Small intestine (tissue), 7 donors: ENCODE data around the gene COLEC11. TPM values are rescaled to one million over a fixed set of nuclear protein-coding genes. Genes with fewer than 3 reads are reported as not detected.

ENCODE experiments used
- DNase-seq, 2 donors: peaks; one replicate each; pipeline versions ENCODE4 v3.0.0 to v3.0.0-alpha.2; 2013
- FAIRE-seq: peaks from 2 replicates; lab custom pipeline; 2012; peaks lifted over from hg19 to GRCh38; lab: Jason Lieb, UNC
- H3K27ac ChIP-seq, 3 donors: one replicate each; pipeline ENCODE4 v1.5.1; 2013; ENCODE audit warnings: low read length in 2 of 3, mild to moderate bottlenecking in 2 of 3, control low read depth in 1 of 3, inconsistent platforms in 1 of 3, low read depth in 1 of 3, moderate library complexity in 1 of 3
- H3K27me3 ChIP-seq, 3 donors: one replicate each; pipeline ENCODE4 v1.6.1; 2013; ENCODE audit warnings: low read length in 3 of 3, inconsistent platforms in 1 of 3; ENCODE audit not compliant: control insufficient read depth in 3 of 3, insufficient read depth in 3 of 3
- H3K36me3 ChIP-seq, 3 donors: one replicate each; pipeline ENCODE4 v1.6.1; 2013; ENCODE audit warnings: low read length in 3 of 3, inconsistent platforms in 1 of 3, low read depth in 1 of 3, mild to moderate bottlenecking in 1 of 3, moderate library complexity in 1 of 3; ENCODE audit not compliant: control insufficient read depth in 3 of 3, insufficient read depth in 2 of 3
- H3K4me1 ChIP-seq, 3 donors: one replicate each; pipeline ENCODE4 v1.6.1; 2013; ENCODE audit warnings: low read length in 2 of 3, inconsistent platforms in 1 of 3, low read depth in 1 of 3, mild to moderate bottlenecking in 1 of 3, moderate library complexity in 1 of 3; ENCODE audit not compliant: control insufficient read depth in 3 of 3, insufficient read depth in 2 of 3
- H3K4me3 ChIP-seq, 3 donors: one replicate each; pipeline ENCODE4 v1.5.1; 2013; ENCODE audit warnings: low read length in 3 of 3, control low read depth in 1 of 3, inconsistent platforms in 1 of 3, low read depth in 1 of 3, mild to moderate bottlenecking in 1 of 3, moderate library complexity in 1 of 3
- H3K9me3 ChIP-seq, 2 donors: one replicate each; pipeline ENCODE4 v1.6.1; 2013; ENCODE audit warnings: low read depth in 1 of 2, low read length in 1 of 2; ENCODE audit not compliant: control insufficient read depth in 2 of 2, insufficient read depth in 1 of 2
- WGBS, 3 donors: extraction: QIAGEN DNeasy Blood & Tissue Kit; methylation state at CpG; one replicate each; pipeline ENCODE4 v1.1.7; 2013; 5-methylcytosine and 5-hydroxymethylcytosine counted together
- polyA plus RNA-seq, 4 donors: library from polyadenylated mRNA; stranded (reverse) in 3 of 4; unstranded in 1 of 4; fragments of 200-250 nt in 3 of 4; fragments of 120-200 nt in 1 of 4; gene quantifications; one replicate each; pipeline versions ENCODE4 v1.2.1 to v1.2.3, GENCODE V29; 2013
- donor health status: healthy with polysubstance abuse.
- donor health status: control.
- donor health status: control.
- donor health status: Bipolar disorder and iron deficiency.
- donor health status: healthy.

The COLEC11 gene
- polyA plus RNA-seq, 4 donors, result 1.0 to 4.1 (median 2.2) TPM; not detected in 1

DNA sequence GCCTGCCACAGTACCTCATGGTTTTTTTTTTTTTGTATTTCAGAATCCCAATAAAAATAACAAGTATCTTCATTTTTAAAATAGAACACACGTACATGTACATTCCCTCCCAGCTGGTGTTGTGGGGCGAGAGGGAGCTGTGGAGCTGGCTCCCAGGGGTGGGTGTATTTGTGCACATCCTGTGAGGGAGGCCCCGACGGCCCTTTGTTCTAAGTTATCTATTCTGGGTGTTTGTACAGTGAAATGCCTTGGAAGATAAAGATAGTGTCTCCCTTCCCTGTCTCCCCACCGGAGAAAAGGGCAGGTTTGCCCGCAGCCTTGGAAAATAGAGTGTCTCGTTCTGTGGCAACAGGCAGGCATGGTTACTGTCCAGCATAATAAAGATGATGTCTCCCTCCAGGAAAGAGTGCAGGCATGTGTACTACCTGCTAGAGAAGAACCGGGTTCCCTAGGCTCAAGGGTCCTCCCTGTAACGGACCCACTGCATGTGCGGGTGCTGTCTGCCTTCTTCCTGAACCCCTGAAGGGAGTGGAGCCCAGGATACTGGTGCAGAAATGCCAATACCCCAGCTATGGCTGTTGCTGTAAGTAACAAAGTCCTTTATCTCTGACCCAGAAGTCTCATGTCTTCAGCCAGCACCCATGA, 51.0 kb downstream of the COLEC11 start:
- Histone ChIP-seq H3K27ac (no peak overlapping the region), H3K4me3 (no peak overlapping the region), H3K36me3 (no peaks in the 10 kb centered on the region), H3K9me3 (peaks cover 0 to 6% of the 10 kb centered on the region in 2 donors), H3K4me1 (peaks cover 0 to 4% (median 0%) of the 10 kb centered on the region in 3 donors), H3K27me3 (peaks cover 0 to 2% (median 0%) of the 10 kb centered on the region in 3 donors)
- WGBS, 3 donors, result 77 to 82% (median 78%) methylated on average over 10 of the region's 10 CpGs
- DNase-seq, result no peak
- no peak for FAIRE-seq

DNA sequence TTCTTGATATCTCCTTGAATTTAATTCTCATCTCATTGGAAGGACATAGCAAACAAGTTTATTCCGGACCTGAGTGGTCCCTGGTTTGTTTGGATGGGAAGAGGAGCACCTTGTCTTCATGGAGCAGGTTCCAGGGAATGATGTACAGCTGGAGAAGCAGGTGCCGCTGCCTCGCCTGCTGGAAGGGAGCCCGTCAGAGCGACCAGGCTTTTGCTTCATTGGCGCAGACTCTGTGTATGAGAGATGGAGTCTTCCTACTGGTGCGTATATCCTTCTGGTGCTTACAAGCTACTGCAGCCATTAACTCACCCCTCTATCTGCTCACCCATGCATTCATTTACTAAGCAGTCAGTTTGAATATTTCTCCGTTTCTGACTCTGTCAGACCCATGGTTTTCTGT, 51.5 kb downstream of the COLEC11 start:
- DNase-seq, result no peak
- H3K27me3 ChIP-seq, result peaks cover 0 to 2% (median 0%) of the 10 kb centered on the region in 3 donors
- no peak for FAIRE-seq
- peaks cover 0 to 6% of the 10 kb centered on the region in 2 donors for H3K9me3 ChIP-seq
- peaks cover 0 to 7% (median 0%) of the 10 kb centered on the region in 3 donors for H3K4me1 ChIP-seq
- H3K27ac ChIP-seq, result no peak overlapping the region
- H3K36me3 ChIP-seq, result no peaks in the 10 kb centered on the region
- H3K4me3 ChIP-seq, result no peak overlapping the region
- WGBS, 3 donors, result 82 to 93% (median 88%) methylated on average over 8 of the region's 8 CpGs

DNA sequence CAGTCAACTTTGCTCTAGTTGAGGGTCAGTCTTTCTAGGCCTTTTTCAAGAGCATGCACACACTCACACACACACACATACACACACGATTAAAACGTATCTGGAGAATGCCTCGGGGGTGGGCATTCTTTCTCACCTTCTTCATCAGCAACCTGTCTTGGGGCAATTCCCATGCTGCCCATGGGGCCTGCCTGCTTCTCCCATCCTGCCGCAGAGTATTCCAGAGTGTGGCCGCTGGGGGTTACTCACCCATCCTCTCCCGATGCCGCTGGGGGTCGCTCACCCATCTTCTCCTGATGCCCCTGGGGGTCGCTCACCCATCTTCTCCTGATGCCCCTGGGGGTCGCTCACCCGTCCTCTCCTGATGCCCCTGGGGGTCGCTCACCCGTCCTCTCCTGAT, 52.3 kb downstream of the COLEC11 start:
- 74 to 83% (median 78%) methylated on average over 13 of the region's 13 CpGs for WGBS, 3 donors
- Histone ChIP-seq H3K4me3 (no peak overlapping the region), H3K4me1 (peaks cover 0 to 12% (median 0%) of the 10 kb centered on the region in 3 donors), H3K27ac (no peak overlapping the region), H3K27me3 (peaks cover 0 to 9% (median 0%) of the 10 kb centered on the region in 3 donors), H3K9me3 (peaks cover 0 to 6% of the 10 kb centered on the region in 2 donors), H3K36me3 (no peaks in the 10 kb centered on the region)
- FAIRE-seq (no peak), DNase-seq (no peak)

DNA sequence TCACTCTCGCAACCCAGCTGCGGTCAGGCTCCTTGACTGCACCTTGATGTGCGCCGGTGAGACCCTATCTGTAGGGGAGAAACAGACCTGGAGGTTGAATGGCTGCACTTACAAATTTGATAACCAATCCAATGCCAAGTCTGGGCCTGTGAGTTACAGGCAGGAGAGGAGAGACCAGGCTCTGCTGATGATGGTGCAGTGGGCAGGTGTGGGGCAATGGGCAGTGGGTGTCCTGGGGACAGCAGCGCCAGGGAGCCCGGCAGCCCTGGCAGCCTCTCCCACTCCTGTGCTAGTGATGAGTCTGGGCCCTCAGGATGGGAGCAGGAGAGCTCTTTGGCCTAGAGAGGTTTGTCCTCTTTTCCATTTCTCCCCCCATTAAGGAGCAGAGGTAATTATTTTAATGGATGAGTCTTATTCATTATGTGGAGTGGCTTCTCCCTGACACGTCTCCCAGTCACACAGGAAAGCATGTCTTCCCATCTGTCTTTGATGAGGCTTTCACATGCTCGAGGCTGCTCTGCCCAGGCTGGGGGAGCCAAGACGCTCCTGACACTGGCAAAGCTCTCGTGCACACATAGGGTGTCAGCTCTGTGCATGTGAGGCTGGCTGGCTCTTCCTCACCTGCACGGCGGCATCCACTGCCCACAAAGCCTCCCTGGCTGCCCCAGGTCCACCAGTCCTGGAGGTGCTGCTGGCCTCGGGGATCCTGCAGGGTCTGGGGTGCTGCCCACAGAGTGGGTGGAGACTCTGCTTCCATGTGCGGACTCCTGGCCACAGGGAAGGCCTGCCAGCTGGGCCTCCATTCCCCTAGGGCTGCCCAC, 53.1 kb downstream of the COLEC11 start:
- Histone ChIP-seq H3K9me3 (peaks cover 0 to 6% of the 10 kb centered on the region in 2 donors), H3K4me1 (peaks cover 0 to 12% (median 0%) of the 10 kb centered on the region in 3 donors), H3K27me3 (peaks cover 0 to 9% (median 0%) of the 10 kb centered on the region in 3 donors), H3K27ac (no peak overlapping the region), H3K36me3 (no peaks in the 10 kb centered on the region), H3K4me3 (no peak overlapping the region)
- no peak for DNase-seq
- 85 to 89% (median 86%) methylated on average over 14 of the region's 14 CpGs for WGBS, 3 donors
- FAIRE-seq, result no peak

DNA sequence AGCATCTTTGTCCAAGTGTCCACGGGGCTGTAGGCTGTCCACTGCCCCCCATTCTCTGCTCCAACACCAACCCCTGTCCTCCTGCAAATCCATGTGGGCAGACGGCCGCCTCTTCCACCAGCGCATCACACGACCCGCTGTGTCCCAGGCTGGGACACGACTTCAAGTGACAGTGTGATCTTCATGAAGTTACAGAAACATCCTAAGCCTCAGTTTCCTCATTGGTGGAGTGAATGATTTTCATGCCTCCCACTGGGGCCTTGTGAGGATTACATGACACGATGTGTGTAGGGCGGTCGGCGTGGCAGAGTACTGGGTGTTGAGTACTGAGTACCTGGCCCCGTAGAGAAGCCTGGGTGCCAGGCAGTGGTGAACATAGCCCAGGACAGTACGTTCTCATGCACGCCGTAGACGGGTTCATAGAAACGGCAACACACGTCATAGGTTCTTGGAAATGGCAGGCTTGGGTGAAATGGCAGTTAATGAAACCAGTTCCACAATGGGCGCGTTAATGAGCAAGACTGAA, 53.8 kb downstream of the COLEC11 start:
- Histone ChIP-seq H3K36me3 (no peaks in the 10 kb centered on the region), H3K27ac (no peak overlapping the region), H3K9me3 (peaks cover 0 to 6% of the 10 kb centered on the region in 2 donors), H3K4me3 (no peak overlapping the region), H3K4me1 (peaks cover 0 to 12% (median 0%) of the 10 kb centered on the region in 3 donors), H3K27me3 (peaks cover 0 to 9% (median 0%) of the 10 kb centered on the region in 3 donors)
- DNase-seq (no peak), FAIRE-seq (no peak)
- WGBS, 3 donors, result 92 to 95% (median 95%) methylated on average over 20 of the region's 20 CpGs

DNA sequence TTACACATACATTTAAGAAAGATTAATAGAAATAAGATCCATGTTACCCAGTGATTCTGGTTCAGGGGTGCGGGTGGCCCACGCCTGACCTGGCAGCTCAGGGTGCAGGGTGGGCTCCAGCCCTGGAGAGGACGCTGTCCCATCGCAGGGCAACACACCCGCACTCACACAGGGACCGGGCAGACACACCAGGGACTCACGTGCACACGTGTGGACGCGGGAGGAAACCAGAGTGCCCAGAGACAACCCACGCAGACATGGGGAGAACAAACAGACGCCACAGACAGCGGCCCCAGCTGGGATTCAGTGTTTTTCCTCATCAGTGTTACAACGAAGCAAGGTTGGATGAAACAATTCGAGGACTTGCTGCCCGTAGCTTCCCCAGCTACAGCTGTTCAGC, 54.7 kb downstream of the COLEC11 start:
- Histone ChIP-seq H3K9me3 (peaks cover 0 to 6% of the 10 kb centered on the region in 2 donors), H3K36me3 (no peaks in the 10 kb centered on the region), H3K4me1 (peaks cover 0 to 12% (median 0%) of the 10 kb centered on the region in 3 donors), H3K27ac (no peak overlapping the region), H3K27me3 (peaks cover 0 to 9% (median 0%) of the 10 kb centered on the region in 3 donors), H3K4me3 (no peak overlapping the region)
- DNase-seq, result no peak
- FAIRE-seq, result no peak
- WGBS, 3 donors, result 85 to 87% (median 86%) methylated on average over 16 of the region's 16 CpGs

DNA sequence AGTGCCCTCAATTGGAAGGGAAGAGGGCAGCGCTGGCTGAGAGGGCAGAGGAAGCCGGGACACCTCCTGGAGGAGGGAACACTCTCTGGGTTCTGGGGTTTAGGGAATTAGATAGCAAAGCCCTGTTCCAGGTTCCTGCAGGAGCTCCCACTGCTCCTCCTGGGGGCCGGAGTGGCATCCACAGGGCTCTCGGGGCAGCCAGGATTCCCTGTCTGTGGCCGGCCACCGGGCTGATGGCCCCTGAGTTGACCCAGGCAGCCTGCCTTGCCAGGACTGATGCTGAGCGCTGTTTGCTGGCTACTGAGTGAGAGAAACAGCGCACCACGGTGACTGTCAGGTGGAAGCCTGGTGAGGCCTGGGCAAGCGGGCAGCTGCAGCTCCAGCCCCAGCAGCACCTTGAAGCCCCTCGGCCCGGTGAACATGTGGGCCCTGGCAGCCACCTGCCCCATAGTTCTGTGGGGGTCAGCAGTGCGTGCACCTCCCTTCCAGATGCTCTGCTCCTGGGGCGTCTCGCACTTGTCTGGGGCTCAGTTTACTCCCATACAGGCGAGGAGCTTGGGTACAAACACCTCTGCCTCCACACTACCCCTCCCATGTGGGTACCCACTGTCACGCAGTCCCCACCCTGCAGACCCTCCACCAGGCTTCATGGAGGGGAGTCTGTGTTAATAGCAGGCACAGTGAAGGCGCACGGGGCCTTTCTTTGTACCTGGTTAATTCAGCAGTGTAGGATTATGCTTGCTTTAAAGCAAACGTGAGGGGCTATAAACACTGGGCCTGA, 55.4 kb downstream of the COLEC11 start:
- Histone ChIP-seq H3K27me3 (peaks cover 0 to 9% (median 0%) of the 10 kb centered on the region in 3 donors), H3K27ac (no peak overlapping the region), H3K36me3 (no peaks in the 10 kb centered on the region), H3K9me3 (peaks cover 0 to 6% of the 10 kb centered on the region in 2 donors), H3K4me1 (peaks cover 0 to 12% (median 0%) of the 10 kb centered on the region in 3 donors), H3K4me3 (no peak overlapping the region)
- FAIRE-seq, result no peak
- DNase-seq, result no peak
- 65 to 76% (median 73%) methylated on average over 18 to 20 of the region's 20 CpGs for WGBS, 3 donors
